Activated T-helper 17 cell treated with anti-CD3 and anti-CD28 coated beads, Interleukin-2, amount 50 U/mL, for 72 hours (primary cell): Measurements from ENCODE around the gene IFI27. TPM values are rescaled to one million over a fixed set of nuclear protein-coding genes. Genes with fewer than 3 reads are reported as not detected.

ENCODE experiments used
- ATAC-seq: fragments of 150-1000 bp; cut with Tn5 transposase; replicated peaks from 2 replicates; pipeline ENCODE4 v1.10.0; 2021; ENCODE audit warnings: mild to moderate bottlenecking, moderate library complexity
- H3K27ac Mint-ChIP-seq: one replicate; pipeline ENCODE4 v1.8.0; 2022; ENCODE audit warnings: mixed read lengths
- H3K27me3 Mint-ChIP-seq: one replicate; pipeline ENCODE4 v1.8.0; 2022; ENCODE audit warnings: mixed read lengths
- H3K36me3 Mint-ChIP-seq: one replicate; pipeline ENCODE4 v1.8.0; 2022; ENCODE audit warnings: low read depth, mild to moderate bottlenecking, mixed read lengths
- H3K4me1 Mint-ChIP-seq: one replicate; pipeline ENCODE4 v1.8.0; 2022; ENCODE audit warnings: mixed read lengths
- H3K4me3 Mint-ChIP-seq: one replicate; pipeline ENCODE4 v1.8.0; 2022; ENCODE audit warnings: mild to moderate bottlenecking, mixed read lengths
- H3K9me3 Mint-ChIP-seq: one replicate; pipeline ENCODE4 v1.8.0; 2022; ENCODE audit warnings: mixed read lengths
- total RNA-seq, 2 donors: library from RNA; stranded (reverse); gene quantifications; one replicate each; pipeline ENCODE4 v1.2.3, GENCODE V29; 2022

The IFI27 gene
- total RNA-seq, 2 donors from 2014 or later = 2.1 to 3.0 TPM

GRCh38 chr14:94113490-94113889 is 3.0 kb downstream of the IFI27 start:
- Mint-ChIP-seq H3K9me3 (no peaks in the 10 kb centered on the region), H3K36me3 (no peaks in the 10 kb centered on the region), H3K27ac (no peak overlapping the region), H3K4me1 (no peaks in the 10 kb centered on the region), H3K4me3 (no peak overlapping the region), H3K27me3 (peaks cover 17% of the 10 kb centered on the region)
- ATAC-seq = no peak

DNA sequence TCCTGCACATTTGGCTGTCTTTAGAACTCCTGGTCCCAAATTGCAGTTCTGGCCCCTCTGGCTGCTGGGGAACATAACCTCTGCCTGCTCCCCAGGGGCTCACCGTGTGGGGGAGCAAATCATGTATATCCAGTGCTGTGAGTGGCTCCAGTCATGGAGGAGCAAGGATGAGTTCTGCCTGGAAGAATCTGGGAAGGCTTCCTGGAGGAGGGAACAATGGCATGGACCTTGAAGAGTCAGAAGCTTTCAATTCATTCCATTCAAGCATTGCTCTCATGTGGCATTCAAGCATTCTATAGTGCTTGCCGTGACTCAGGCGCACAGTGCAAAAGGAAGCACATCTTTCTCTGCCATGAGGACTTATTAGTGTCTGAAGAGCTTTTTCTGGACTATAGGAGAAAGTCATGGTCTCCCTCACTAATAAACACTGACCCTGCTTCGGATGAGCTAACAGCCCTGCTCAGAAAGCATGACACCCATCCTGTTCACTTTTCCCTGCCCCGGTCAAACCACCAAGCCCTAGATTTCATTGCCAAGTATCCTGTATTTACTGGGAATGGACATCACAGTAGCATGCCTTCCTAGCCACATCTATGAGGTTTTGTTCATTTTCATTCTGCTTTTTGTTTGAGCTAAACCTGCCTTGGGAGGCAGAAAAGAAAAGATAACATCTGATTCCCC is 3.5 kb downstream of the IFI27 start:
- Mint-ChIP-seq H3K9me3 (no peaks in the 10 kb centered on the region), H3K36me3 (no peaks in the 10 kb centered on the region), H3K27ac (no peak overlapping the region), H3K27me3 (peaks cover 17% of the 10 kb centered on the region), H3K4me3 (no peak overlapping the region), H3K4me1 (no peaks in the 10 kb centered on the region)
- no peak for ATAC-seq

DNA sequence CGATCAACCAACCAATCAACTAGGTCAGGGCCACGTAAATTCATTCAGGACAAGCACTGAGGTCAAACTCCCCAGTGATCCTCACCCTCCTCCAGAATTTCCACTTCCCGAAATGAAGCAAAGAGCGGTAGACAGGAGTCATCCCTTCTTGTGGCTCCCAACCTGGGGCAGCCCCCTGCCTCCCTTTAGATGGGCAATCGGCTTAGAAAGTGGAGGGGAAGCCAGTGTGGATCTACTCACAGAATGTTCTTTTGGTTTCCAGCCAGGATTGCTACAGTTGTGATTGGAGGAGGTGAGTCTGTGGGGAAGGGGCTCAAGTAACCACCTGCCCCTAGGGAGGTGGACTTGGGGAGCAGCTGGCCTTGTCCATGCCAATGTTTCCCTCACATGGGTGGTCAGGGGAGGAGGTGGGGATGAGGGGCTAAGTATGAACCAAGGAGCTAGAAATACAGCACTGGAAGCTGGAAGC is 4.1 kb downstream of the IFI27 start:
- H3K9me3 Mint-ChIP-seq = peaks cover 3% of the 10 kb centered on the region
- peaks cover 17% of the 10 kb centered on the region for H3K27me3 Mint-ChIP-seq
- no peak overlapping the region for H3K27ac Mint-ChIP-seq
- no peak overlapping the region for H3K4me3 Mint-ChIP-seq
- no peaks in the 10 kb centered on the region for H3K4me1 Mint-ChIP-seq
- no peaks in the 10 kb centered on the region for H3K36me3 Mint-ChIP-seq
- no peak for ATAC-seq

DNA sequence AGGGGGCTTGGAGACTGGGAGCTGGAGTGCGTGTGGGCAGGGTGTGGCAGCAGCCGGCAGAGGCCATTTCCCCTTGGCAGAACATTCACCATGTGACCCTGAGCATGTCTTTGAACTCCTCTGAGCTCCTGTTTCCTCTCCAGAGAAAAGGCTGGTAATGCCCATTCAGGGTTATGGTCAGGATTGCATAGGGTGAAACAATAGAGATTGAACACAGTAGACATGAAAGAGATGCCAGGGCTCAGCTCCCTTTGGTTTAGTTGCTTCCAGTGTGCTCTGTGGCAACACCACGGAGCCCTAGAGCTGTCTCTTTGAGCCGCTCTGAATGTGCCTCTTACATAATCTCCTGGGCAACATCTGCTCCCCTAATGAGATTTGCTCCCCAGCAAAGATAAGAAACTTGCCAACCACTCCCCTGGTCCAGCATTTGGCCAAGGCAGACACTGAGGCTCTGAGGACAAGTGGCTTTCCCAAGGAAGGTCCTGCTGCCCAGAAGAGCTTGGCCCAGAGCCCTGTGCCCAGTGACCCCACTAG is 4.6 kb downstream of the IFI27 start:
- no peak for ATAC-seq
- H3K4me1 Mint-ChIP-seq = no peaks in the 10 kb centered on the region
- H3K27ac Mint-ChIP-seq = no peak overlapping the region
- peaks cover 4% of the 10 kb centered on the region for H3K9me3 Mint-ChIP-seq
- no peaks in the 10 kb centered on the region for H3K36me3 Mint-ChIP-seq
- no peak overlapping the region for H3K4me3 Mint-ChIP-seq
- peaks cover 17% of the 10 kb centered on the region for H3K27me3 Mint-ChIP-seq

DNA sequence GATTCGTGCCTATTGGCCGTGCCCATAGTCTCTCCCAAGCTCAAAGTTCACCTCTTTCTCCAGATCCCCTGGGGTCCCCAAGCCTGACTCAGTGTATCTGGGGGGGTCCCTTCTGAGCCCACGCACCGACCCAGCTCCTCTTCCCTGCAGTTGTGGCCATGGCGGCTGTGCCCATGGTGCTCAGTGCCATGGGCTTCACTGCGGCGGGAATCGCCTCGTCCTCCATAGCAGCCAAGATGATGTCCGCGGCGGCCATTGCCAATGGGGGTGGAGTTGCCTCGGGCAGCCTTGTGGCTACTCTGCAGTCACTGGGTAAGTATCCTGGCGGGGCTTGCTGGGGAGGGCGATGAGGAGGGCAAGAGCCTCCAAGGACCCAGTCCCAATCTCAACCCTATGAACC is 5.1 kb downstream of the IFI27 start:
- peaks cover 6% of the 10 kb centered on the region for H3K9me3 Mint-ChIP-seq
- ATAC-seq = no peak
- H3K27ac Mint-ChIP-seq = no peak overlapping the region
- no peaks in the 10 kb centered on the region for H3K4me1 Mint-ChIP-seq
- peaks cover 17% of the 10 kb centered on the region for H3K27me3 Mint-ChIP-seq
- no peak overlapping the region for H3K4me3 Mint-ChIP-seq
- H3K36me3 Mint-ChIP-seq = no peaks in the 10 kb centered on the region

DNA sequence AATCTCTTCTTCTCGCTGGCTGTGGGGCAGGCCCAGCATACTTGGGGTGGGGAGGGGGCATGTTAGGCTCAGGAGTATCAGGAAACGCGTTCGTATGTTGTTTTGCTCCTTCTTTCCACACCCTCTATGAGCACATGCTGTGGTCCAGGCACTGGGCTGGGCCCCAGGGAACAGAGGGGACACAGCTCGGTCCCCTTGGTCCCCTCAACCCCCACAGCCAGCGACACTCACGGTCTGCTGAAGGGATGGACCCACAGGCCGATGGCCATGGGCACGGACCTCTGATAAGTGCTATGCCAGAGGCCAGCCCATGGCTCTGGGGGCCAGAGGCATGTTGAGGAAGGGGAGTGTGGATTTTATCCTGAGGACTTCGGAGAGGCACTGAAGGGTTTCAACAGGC is 6.2 kb downstream of the IFI27 start:
- no peak overlapping the region for H3K4me3 Mint-ChIP-seq
- ATAC-seq = no peak

DNA sequence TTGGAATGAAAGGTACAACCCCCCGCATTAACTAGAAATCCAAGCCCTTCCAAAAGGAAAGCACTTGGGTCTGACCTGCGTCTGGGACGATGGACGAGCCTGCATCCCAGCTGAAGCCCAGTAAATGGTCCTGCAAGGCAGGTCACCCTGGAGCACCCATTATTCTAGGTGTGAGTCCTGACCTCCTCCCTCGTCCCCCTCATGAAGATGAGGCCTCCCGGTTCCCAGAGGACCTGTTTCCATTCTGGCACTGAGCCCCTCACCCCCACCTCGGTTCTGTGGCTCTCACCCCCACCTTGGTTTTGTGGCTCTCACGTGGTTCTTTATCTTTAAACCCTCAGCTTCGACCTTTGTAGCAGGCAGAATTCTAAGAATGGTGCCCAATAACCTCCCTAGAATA is 7.3 kb downstream of the IFI27 start:
- Mint-ChIP-seq H3K36me3 (no peaks in the 10 kb centered on the region), H3K4me1 (no peaks in the 10 kb centered on the region), H3K9me3 (peaks cover 17% of the 10 kb centered on the region), H3K4me3 (no peak overlapping the region), H3K27ac (no peak overlapping the region), H3K27me3 (peaks cover 15% of the 10 kb centered on the region)
- no peak for ATAC-seq

More for the DNA sequence above, 6.2 kb downstream of the IFI27 start:
- Mint-ChIP-seq H3K27me3 (peaks cover 20% of the 10 kb centered on the region), H3K36me3 (no peaks in the 10 kb centered on the region), H3K27ac (no peak overlapping the region), H3K9me3 (peaks cover 12% of the 10 kb centered on the region), H3K4me1 (no peaks in the 10 kb centered on the region)

DNA sequence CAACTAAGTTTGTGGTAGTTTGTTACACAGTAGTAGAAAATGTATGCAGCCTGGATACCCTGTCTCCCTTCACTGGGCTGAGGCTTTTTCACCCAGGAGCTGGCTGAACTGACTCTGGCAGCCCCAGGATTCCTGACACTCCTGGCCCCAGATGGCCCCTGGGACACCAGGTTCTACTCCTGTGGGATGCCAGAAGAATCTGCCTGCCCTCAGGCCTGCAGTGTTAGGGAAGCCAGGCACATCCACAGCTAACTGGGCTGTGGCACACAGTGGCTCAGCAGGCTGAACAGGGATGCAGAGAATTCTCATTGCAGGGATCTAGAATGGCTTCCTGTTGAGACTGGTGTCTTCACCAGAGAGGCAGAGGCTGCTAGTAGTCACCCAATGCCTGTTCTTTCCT is 8.5 kb downstream of the IFI27 start:
- Mint-ChIP-seq H3K9me3 (peaks cover 20% of the 10 kb centered on the region), H3K27me3 (peaks cover 15% of the 10 kb centered on the region), H3K4me3 (no peak overlapping the region), H3K27ac (no peak overlapping the region), H3K4me1 (no peaks in the 10 kb centered on the region), H3K36me3 (no peaks in the 10 kb centered on the region)
- ATAC-seq = no peak

GRCh38 chr14:94120667-94121340 is 10.3 kb downstream of the IFI27 start:
- ATAC-seq = no peak

DNA sequence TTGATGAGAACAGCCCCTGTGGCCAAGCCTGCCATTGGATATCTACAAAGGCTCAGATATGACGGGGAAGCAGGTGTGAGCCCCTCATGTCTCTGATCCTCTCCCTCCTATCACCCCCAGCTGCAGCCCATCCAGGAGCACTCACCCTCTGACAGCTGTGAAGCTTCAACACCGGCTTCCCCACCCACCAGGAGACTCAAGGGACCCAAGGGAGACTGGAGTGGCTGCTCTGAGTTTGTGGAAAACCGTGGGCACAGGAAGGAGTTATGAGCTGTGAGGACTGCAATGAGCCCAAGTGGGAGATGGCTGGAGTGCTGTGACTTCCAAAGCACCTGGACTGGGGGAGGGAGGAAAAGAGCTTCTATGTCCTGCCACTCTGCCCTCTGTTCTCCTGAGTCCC is 10.9 kb downstream of the IFI27 start:
- H3K9me3 Mint-ChIP-seq = peaks cover 20% of the 10 kb centered on the region
- ATAC-seq = no peak
- H3K27me3 Mint-ChIP-seq = peaks cover 7% of the 10 kb centered on the region
- H3K36me3 Mint-ChIP-seq = no peaks in the 10 kb centered on the region
- H3K4me1 Mint-ChIP-seq = no peaks in the 10 kb centered on the region
- H3K4me3 Mint-ChIP-seq = no peak overlapping the region
- H3K27ac Mint-ChIP-seq = no peak overlapping the region

More at GRCh38 chr14:94120667-94121340, 10.3 kb downstream of the IFI27 start:
- no peak overlapping the region for H3K27ac Mint-ChIP-seq
- no peaks in the 10 kb centered on the region for H3K36me3 Mint-ChIP-seq
- peaks cover 10% of the 10 kb centered on the region for H3K27me3 Mint-ChIP-seq
- no peak overlapping the region for H3K4me3 Mint-ChIP-seq
- peaks cover 20% of the 10 kb centered on the region for H3K9me3 Mint-ChIP-seq
- H3K4me1 Mint-ChIP-seq = no peaks in the 10 kb centered on the region

- peaks cover 7% of the 10 kb centered on the region for H3K27me3 Mint-ChIP-seq
- peaks cover 20% of the 10 kb centered on the region for H3K9me3 Mint-ChIP-seq
- H3K36me3 Mint-ChIP-seq = no peaks in the 10 kb centered on the region
- H3K4me3 Mint-ChIP-seq = no peak overlapping the region
- ATAC-seq = no peak
- H3K27ac Mint-ChIP-seq = no peak overlapping the region
- H3K4me1 Mint-ChIP-seq = no peaks in the 10 kb centered on the region
Measured at GRCh38 chr14:94122438-94122837, 11.9 kb downstream of the IFI27 start.

DNA sequence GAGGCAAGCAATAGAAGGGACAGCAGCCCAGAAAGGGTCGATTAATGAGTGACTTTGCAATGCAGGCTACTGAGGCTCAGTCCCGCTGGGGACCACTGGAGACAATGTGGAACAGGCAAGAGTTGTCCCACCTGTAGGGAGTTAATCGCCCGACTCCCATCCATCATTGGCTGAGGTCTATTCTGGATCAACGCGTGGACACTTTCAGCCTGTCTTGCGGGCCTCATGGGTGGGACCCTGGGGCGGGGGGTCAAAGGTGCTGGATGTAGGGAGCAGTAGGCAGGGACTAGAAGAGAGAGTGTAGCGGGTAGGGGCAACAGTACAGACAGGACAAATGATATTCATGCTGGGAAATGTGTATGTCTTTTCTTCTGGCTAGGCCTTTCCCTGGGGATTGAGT is 12.8 kb downstream of the IFI27 start:
- H3K4me1 Mint-ChIP-seq = no peaks in the 10 kb centered on the region
- H3K27me3 Mint-ChIP-seq = peaks cover 3% of the 10 kb centered on the region
- peaks cover 20% of the 10 kb centered on the region for H3K9me3 Mint-ChIP-seq
- no peak overlapping the region for H3K27ac Mint-ChIP-seq
- ATAC-seq = no peak
- H3K36me3 Mint-ChIP-seq = no peaks in the 10 kb centered on the region
- no peak overlapping the region for H3K4me3 Mint-ChIP-seq

GRCh38 chr14:94123868-94124267 is 13.3 kb downstream of the IFI27 start:
- no peak overlapping the region for H3K4me3 Mint-ChIP-seq

GRCh38 chr14:94124582-94125377 is 14.2 kb downstream of the IFI27 start:
- Mint-ChIP-seq H3K4me1 (peaks cover 9% of the 10 kb centered on the region), H3K27ac (no peak overlapping the region), H3K36me3 (no peaks in the 10 kb centered on the region), H3K9me3 (peaks cover 16% of the 10 kb centered on the region), H3K27me3 (peaks cover 3% of the 10 kb centered on the region), H3K4me3 (no peak overlapping the region)
- no peak for ATAC-seq

More at GRCh38 chr14:94123868-94124267, 13.3 kb downstream of the IFI27 start:
- Mint-ChIP-seq H3K4me1 (peaks cover 6% of the 10 kb centered on the region), H3K36me3 (no peaks in the 10 kb centered on the region), H3K9me3 (peaks cover 20% of the 10 kb centered on the region), H3K27me3 (peaks cover 3% of the 10 kb centered on the region), H3K27ac (no peak overlapping the region)
- ATAC-seq = no peak
